Lung (tissue), 12 donors: Measurements from ENCODE around the gene EGF. TPM values are rescaled to one million over a fixed set of nuclear protein-coding genes. Genes with fewer than 3 reads are reported as not detected.
A peak's percentile ranks its signal among the peaks of the same experiment; 100 is the strongest.

Experiments
- ATAC-seq: fragments of 200-7000 bp; cut with Tn5 transposase; one replicate; pipeline ENCODE4 v1.9.1; 2020; ENCODE audit warnings: moderate number of reproducible peaks; ENCODE audit not compliant: insufficient read depth, low FRiP score
- DNase-seq, 3 donors: peaks; one replicate each; pipeline ENCODE4 v3.0.0-alpha.2; 2013 to 2017
- H3K27ac ChIP-seq, 2 donors: one replicate each; pipeline ENCODE4 v1.5.1; 2013; ENCODE audit warnings: mild to moderate bottlenecking in 2 of 2, moderate library complexity in 2 of 2, control low read depth in 1 of 2, inconsistent platforms in 1 of 2, low read depth in 1 of 2, low read length in 1 of 2
- H3K27me3 ChIP-seq, 3 donors: one replicate each; pipeline ENCODE4 v1.5.1; 2013; ENCODE audit warnings: low read length in 2 of 3; ENCODE audit not compliant: control insufficient read depth in 3 of 3, insufficient read depth in 3 of 3
- H3K36me3 ChIP-seq, 4 donors: one replicate each; pipeline ENCODE4 v1.5.1; 2013; ENCODE audit warnings: low read length in 4 of 4, mild to moderate bottlenecking in 1 of 4, moderate library complexity in 1 of 4; ENCODE audit not compliant: control insufficient read depth in 4 of 4, insufficient read depth in 4 of 4
- H3K4me1 ChIP-seq, 5 donors: one replicate each; pipeline ENCODE4 v1.5.1; 2013; ENCODE audit warnings: low read length in 5 of 5, mild to moderate bottlenecking in 2 of 5, moderate library complexity in 1 of 5; ENCODE audit not compliant: control insufficient read depth in 5 of 5, insufficient read depth in 5 of 5
- H3K4me3 ChIP-seq: one replicate; pipeline ENCODE4 v1.5.1; 2013; ENCODE audit warnings: mild to moderate bottlenecking, control low read depth, moderate library complexity
- H3K9ac ChIP-seq, 2 donors: one replicate each; pipeline ENCODE4 v1.5.1; 2013; ENCODE audit warnings: low read length in 2 of 2, control low read depth in 1 of 2; ENCODE audit not compliant: insufficient read depth in 1 of 2
- H3K9me3 ChIP-seq, 4 donors: one replicate each; pipeline ENCODE4 v1.5.1; 2013; ENCODE audit warnings: low read length in 3 of 4, mild to moderate bottlenecking in 1 of 4, moderate library complexity in 1 of 4; ENCODE audit not compliant: control insufficient read depth in 4 of 4, insufficient read depth in 3 of 4
- WGBS, 2 donors: extraction: QIAGEN DNeasy Blood & Tissue Kit; methylation state at CpG; one replicate each; pipeline ENCODE4 v1.1.7; 2013; 5-methylcytosine and 5-hydroxymethylcytosine counted together
- polyA plus RNA-seq, 2 donors: library from polyadenylated mRNA; stranded (reverse); fragments of 200-250 nt; gene quantifications; one replicate each; pipeline ENCODE4 v1.2.1, GENCODE V29; 2013
- total RNA-seq, 2 donors: library from RNA; depleted of rRNA in 1 of 2; stranded (reverse); fragments of >200 nt in 1 of 2; gene quantifications; one replicate each; pipeline ENCODE4 v1.2.1, GENCODE V29; 2014 to 2021
- TF ChIP-seq, protein P1 (sequence below): IDR thresholded peaks from 2 replicates; pipeline ENCODE4 v1.5.1; 2012; ENCODE audit warnings: mild to moderate bottlenecking; ENCODE audit errors: control extremely low read depth, extremely low read depth
- donor health status: control.
- donor health status: control.
- donor health status: Bipolar disorder and iron deficiency.
- donor health status: healthy.
- donor health status: DM: yes; HTN: yes; CAD: no.

The EGF gene
- total and polyA plus RNA-seq, 4 donors: 0.75 to 2.6 (median 1.5) TPM

DNA sequence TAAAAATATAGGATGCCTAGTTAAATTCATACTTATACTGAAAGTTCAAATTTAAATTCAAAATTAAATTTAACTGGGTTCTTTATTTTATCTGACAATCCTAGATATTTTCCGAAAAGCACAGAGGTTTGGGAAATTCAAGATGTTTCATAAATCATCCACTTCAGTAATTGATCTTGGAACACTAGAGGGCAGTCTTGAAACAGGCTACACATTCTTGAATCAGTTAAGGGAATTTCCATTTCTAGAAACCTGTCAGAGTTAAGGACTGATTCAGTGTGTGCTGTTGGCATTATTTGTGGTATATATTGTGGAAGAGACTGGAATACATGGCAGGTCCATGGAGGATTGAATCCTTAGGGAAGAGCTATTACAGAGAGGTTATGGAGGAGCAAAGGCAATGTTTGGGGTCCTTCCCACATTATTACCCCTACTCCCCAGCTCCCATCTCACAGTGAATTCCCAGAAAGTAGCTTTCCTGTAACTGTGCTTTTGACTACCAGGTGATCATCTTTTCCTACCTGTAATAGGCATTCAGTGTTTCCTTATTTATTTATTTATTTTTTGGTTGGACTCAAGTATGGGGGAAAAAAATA, 92.9 kb downstream of the EGF start:
- ATAC-seq (peak; percentile 60), DNase-seq (peak in 2 of 3 donors; percentile 84 to 86)
- Histone ChIP-seq H3K4me3 (no peak overlapping the region), H3K27ac (no peak overlapping the region), H3K36me3 (no peaks in the 10 kb centered on the region), H3K4me1 (peaks cover 0 to 6% (median 0%) of the 10 kb centered on the region in 5 donors), H3K27me3 (no peaks in the 10 kb centered on the region), H3K9me3 (no peaks in the 10 kb centered on the region), H3K9ac (no peak overlapping the region)
- TF ChIP-seq, protein P1, sequence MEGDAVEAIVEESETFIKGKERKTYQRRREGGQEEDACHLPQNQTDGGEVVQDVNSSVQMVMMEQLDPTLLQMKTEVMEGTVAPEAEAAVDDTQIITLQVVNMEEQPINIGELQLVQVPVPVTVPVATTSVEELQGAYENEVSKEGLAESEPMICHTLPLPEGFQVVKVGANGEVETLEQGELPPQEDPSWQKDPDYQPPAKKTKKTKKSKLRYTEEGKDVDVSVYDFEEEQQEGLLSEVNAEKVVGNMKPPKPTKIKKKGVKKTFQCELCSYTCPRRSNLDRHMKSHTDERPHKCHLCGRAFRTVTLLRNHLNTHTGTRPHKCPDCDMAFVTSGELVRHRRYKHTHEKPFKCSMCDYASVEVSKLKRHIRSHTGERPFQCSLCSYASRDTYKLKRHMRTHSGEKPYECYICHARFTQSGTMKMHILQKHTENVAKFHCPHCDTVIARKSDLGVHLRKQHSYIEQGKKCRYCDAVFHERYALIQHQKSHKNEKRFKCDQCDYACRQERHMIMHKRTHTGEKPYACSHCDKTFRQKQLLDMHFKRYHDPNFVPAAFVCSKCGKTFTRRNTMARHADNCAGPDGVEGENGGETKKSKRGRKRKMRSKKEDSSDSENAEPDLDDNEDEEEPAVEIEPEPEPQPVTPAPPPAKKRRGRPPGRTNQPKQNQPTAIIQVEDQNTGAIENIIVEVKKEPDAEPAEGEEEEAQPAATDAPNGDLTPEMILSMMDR: peak; percentile 54
- 7 to 10% methylated on average over 1 of the region's 1 CpG for WGBS, 2 donors

DNA sequence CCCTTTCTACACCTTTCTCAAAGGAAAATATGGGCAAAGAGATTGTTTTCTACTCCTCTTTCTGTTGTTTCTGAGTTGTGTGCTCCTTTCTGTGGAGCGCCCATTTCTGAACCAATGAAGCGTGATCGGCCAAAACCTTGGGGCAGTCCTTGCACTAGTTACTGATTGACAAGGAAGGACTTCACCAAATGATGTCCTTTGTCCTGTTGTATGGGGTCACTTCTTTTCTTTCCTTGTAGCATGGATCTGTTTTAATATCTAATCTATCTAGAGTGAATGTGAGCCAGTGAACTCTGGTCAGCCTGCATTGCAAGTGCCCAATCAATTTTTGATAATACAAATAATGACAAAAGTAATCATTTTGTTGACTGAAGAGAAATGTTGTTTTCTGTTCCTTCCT, 94.5 kb downstream of the EGF start:
- TF ChIP-seq, protein P1: no peak
- H3K27ac ChIP-seq: no peak overlapping the region
- no peaks in the 10 kb centered on the region for H3K36me3 ChIP-seq
- peaks cover 0 to 6% (median 0%) of the 10 kb centered on the region in 5 donors for H3K4me1 ChIP-seq
- no peaks in the 10 kb centered on the region for H3K27me3 ChIP-seq
- H3K4me3 ChIP-seq: no peak overlapping the region
- WGBS, 2 donors: 99% methylated on average over 3 of the region's 3 CpGs
- no peak for ATAC-seq
- DNase-seq: no peak
- H3K9me3 ChIP-seq: no peaks in the 10 kb centered on the region
- no peak overlapping the region for H3K9ac ChIP-seq

DNA sequence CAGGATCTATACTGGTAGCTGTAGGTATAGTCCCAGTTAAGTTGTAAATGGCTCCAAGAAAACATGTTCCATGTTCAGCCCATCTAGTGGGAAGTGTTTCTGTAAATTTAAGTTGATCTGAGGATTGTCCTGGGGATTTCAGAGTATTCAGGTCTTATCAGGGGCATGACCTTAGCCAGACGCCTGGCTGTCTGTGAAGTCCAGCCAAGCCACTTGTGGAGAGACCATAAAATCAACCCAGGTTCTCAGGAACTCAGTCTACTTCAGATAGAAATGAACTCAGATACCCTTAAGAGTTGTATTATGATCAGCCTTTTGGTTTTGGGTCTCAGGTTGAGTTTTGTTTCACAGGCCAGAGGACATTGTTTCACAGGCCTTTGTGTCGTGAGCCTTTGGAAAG, 95.9 kb downstream of the EGF start:
- Histone ChIP-seq H3K36me3 (no peaks in the 10 kb centered on the region), H3K27me3 (no peaks in the 10 kb centered on the region), H3K4me1 (peaks cover 0 to 6% (median 0%) of the 10 kb centered on the region in 5 donors), H3K27ac (no peak overlapping the region), H3K9ac (no peak overlapping the region), H3K9me3 (no peaks in the 10 kb centered on the region), H3K4me3 (no peak overlapping the region)
- ATAC-seq (no peak), DNase-seq (no peak)
- TF ChIP-seq, protein P1: no peak
- 89 to 93% methylated on average over 2 of the region's 2 CpGs for WGBS, 2 donors

DNA sequence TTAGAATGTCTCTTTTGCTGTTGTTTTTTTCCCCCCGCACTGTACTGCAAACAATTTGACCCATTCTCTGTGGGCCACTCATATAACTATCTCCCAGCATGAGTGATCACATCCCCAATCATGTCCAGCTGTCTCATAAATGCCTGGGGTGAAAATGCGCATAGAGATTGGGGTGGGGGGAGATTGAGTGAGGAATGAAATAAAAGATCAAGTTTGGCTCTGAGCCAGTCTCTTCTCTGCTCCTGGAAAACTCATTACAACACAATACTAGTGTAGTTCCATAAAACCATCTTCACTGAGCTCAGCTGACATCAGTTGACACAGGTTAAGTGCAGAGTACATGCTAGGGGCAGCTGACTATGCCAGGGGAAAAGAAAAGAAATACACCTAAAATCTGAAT, 96.9 kb downstream of the EGF start:
- TF ChIP-seq, protein P1: no peak
- DNase-seq (no peak), ATAC-seq (no peak)
- no peaks in the 10 kb centered on the region for H3K9me3 ChIP-seq
- 93 to 94% methylated on average over 2 of the region's 2 CpGs for WGBS, 2 donors
- H3K4me3 ChIP-seq: no peak overlapping the region
- H3K27me3 ChIP-seq: no peaks in the 10 kb centered on the region
- peaks cover 0 to 6% (median 0%) of the 10 kb centered on the region in 5 donors for H3K4me1 ChIP-seq
- H3K36me3 ChIP-seq: no peaks in the 10 kb centered on the region
- H3K27ac ChIP-seq: no peak overlapping the region
- H3K9ac ChIP-seq: no peak overlapping the region
